AG09319 (cell line): ENCODE data around the gene PELI3.

Experiments used
- DNase-seq: peaks from one replicate; pipeline ENCODE4 v3.0.0-alpha.2; 2010; ENCODE audit warnings: low read depth; ENCODE audit errors: extremely low read depth
- TF ChIP-seq, protein P1 (sequence below): IDR thresholded peaks from 2 replicates; pipeline ENCODE4 v1.5.1; 2011; ENCODE audit warnings: low read depth, mild to moderate bottlenecking, inconsistent platforms, low read length, moderate library complexity

Gene PELI3

DNA sequence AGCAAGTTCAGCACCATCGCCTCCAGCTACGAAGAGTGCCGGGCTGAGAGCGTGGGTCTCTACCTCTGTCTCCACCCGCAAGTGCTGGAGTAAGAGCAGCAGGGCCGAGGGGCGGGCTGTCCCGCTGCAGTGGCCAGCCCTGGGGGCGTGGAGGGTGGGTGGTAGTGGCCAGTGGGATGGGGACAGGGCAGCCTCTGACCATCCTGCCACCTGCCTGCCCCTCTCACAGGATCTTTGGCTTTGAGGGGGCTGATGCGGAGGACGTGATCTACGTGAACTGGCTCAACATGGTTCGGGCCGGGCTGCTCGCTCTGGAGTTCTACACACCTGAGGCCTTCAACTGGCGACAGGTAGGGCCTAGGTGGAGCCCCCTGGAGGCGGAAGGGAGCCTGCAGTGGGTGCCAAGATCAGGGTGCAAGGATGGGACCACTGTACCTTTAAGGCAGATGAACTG lies 28.7 kb downstream of the PELI3 start:
- TF ChIP-seq, protein P1, sequence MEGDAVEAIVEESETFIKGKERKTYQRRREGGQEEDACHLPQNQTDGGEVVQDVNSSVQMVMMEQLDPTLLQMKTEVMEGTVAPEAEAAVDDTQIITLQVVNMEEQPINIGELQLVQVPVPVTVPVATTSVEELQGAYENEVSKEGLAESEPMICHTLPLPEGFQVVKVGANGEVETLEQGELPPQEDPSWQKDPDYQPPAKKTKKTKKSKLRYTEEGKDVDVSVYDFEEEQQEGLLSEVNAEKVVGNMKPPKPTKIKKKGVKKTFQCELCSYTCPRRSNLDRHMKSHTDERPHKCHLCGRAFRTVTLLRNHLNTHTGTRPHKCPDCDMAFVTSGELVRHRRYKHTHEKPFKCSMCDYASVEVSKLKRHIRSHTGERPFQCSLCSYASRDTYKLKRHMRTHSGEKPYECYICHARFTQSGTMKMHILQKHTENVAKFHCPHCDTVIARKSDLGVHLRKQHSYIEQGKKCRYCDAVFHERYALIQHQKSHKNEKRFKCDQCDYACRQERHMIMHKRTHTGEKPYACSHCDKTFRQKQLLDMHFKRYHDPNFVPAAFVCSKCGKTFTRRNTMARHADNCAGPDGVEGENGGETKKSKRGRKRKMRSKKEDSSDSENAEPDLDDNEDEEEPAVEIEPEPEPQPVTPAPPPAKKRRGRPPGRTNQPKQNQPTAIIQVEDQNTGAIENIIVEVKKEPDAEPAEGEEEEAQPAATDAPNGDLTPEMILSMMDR: peak; percentile 9
- no peak for DNase-seq

DNA sequence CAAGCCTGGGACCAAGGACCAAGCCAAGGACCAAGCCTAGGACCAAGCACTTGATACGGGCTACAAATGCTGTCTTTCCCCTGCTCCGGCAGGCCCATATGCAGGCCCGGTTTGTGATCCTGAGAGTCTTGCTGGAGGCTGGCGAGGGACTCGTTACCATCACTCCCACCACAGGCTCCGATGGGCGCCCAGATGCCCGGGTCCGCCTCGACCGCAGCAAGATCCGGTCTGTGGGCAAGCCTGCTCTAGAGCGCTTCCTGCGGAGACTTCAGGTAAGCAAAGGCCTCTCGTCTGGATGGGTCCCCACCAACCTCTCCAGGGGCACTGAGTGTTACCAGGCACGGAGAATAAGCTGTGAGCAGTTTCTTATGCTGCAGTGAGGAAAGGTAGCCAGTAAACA lies 30.5 kb downstream of the PELI3 start:
- TF ChIP-seq, protein P1: no peak

DNA sequence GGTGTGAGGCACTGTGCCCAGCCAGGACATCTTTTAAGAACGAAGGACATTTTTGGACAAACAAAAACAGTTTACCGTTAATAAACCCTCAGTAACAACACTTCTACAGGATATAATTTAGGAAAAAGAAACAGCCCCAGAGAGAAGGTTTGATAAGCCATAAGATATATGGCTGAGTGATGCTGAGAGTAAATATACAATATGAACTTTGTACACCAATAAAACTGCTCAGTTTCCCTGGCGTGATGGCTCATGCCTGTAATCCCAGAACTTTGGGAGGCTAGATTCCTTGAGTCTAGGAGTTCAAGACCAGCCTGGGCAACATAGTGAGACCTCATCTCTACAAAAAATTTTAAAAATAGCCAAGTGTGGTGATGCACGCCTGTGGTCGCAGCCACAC lies 31.8 kb downstream of the PELI3 start:
- TF ChIP-seq, protein P1: no peak
- no peak for DNase-seq

More for the DNA sequence above, 30.5 kb downstream of the PELI3 start:
- no peak for DNase-seq

DNA sequence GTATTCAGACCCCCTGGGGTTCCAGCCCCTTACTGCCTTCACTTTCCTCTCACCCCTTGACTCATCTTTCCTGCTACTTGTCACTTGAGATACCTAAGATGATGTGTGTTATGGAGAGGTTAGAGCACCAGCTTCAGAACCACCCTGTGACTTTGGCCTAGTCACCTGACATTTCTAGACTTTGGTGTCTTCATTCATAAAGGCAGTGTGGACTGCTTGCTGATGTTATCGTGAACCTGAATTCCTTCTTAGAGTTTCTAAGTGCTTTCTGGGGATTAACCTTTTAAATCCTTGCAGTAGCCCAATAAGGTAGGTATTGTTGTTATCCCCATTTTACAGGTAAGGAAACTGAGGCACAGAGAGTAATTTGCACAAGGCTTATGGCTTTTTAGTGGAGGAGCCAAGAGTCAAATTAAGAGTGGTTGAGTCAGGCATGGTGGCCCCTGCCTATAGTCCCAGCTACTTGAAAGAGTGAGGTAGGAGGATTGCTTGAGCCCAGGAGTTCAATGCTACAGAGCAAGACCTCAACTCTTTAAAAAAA lies 38.6 kb downstream of the PELI3 start:
- TF ChIP-seq, protein P1: no peak
- no peak for DNase-seq

DNA sequence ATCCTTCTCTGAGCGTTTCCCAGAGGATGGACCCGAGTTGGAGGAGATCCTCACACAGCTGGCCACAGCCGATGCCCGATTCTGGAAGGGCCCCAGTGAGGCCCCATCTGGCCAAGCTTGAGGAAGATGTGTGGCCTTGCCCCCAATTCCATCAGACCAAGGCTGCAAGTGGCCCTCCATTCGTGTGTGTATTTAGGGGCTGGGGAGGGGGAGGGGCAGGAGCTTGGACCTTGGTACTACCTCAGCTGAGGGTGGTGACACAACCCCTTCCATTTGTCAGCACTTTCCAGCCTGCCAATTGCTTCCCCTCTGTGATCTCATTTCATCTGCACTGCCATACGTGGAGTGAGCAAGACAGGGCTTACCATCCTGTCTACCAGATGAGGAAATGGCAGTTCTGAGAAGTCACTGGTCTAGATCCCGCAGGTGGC lies 42.4 kb downstream of the PELI3 start:
- TF ChIP-seq, protein P1: no peak
- DNase-seq: no peak

DNA sequence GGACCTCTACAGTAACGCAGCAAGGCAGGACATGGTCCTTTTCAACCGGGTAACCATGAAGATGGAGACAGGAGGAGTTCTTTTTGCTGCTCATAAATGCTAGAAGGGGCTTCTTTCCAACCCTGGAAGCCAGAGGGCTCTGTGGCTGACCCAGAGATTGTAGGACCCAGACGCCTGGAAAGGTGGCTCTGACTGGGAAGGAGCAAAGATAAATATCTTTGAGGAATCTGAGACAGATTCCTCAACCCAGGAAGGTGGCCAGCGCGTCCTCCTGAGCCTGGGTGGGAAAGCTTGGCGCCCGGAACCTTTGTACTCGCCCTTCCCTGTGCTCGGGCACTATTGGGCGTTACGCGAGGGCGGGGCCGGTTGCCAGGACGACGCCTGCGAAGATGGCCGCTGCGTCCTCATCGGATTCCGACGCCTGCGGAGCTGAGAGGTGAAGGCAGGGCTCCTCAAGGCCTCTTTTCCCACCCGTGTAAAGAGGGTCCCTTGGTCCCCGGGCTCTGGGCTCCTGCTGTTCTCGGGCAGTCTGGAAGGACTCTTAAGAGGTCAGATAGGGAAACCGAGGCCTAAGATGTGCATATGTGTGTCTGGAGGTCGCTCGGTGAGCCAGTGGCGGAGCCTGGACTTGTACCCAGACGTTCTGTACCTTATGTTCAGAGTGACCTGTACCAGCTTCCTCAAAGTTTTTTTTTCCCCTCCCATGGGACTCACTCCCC lies 43.7 kb downstream of the PELI3 start, which contains the start of gene BBS1:
BBS1 (plus strand) TSS at position 365 of the 719 bp plus-strand sequence; CDS start at position 390, 25 bp downstream.
- DNase-seq: peak; percentile 25
- TF ChIP-seq, protein P1: no peak

DNA sequence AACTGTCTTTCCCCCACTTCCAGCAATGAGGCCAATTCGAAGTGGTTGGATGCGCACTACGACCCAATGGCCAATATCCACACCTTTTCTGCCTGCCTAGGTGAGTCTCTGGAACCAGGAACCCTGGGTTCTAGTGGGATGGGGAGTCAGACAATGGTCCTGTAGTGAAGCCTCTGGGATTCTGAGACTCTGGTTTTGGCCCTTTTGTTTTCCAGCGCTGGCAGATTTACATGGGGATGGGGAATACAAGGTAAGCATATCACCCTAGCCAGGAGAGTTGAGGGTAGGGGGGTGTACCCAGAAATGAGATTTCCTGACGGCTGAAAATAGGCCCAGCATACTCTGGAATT lies 44.3 kb downstream of the PELI3 start:
- DNase-seq: no peak
- TF ChIP-seq, protein P1: no peak
